ENCODE measurements around the gene DPF3.

- TF ChIP-seq POLR2AphosphoS5 (IDR thresholded peaks at IDR 0.05; ENCODE audit: low read depth, low read length) = no peak
- TF ChIP-seq, protein P1, sequence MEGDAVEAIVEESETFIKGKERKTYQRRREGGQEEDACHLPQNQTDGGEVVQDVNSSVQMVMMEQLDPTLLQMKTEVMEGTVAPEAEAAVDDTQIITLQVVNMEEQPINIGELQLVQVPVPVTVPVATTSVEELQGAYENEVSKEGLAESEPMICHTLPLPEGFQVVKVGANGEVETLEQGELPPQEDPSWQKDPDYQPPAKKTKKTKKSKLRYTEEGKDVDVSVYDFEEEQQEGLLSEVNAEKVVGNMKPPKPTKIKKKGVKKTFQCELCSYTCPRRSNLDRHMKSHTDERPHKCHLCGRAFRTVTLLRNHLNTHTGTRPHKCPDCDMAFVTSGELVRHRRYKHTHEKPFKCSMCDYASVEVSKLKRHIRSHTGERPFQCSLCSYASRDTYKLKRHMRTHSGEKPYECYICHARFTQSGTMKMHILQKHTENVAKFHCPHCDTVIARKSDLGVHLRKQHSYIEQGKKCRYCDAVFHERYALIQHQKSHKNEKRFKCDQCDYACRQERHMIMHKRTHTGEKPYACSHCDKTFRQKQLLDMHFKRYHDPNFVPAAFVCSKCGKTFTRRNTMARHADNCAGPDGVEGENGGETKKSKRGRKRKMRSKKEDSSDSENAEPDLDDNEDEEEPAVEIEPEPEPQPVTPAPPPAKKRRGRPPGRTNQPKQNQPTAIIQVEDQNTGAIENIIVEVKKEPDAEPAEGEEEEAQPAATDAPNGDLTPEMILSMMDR (IDR thresholded peaks at IDR 0.05) = no peak
These were observed 102.9 kb downstream of the DPF3 start for GRCh38 chr14:72790887-72791566.
